GM21360 (cell line): ENCODE measurements around the gene SLC16A10.
"Not testable (repeated sequence)": the region's sequence is repeated elsewhere in the genome, so short reads cannot be mapped to it uniquely, and the experiment has no call there.

Experiments used
- ATAC-seq: cut with Tn5 transposase; IDR thresholded peaks from one replicate; pipeline ENCODE4 v1.9.1; 2021; ENCODE audit warnings: mild to moderate bottlenecking, moderate library complexity; ENCODE audit not compliant: unreplicated experiment

Gene SLC16A10

GRCh38 chr6:111086685-111087084 is 618 bp upstream of the SLC16A10 start:
- no peak for ATAC-seq

DNA sequence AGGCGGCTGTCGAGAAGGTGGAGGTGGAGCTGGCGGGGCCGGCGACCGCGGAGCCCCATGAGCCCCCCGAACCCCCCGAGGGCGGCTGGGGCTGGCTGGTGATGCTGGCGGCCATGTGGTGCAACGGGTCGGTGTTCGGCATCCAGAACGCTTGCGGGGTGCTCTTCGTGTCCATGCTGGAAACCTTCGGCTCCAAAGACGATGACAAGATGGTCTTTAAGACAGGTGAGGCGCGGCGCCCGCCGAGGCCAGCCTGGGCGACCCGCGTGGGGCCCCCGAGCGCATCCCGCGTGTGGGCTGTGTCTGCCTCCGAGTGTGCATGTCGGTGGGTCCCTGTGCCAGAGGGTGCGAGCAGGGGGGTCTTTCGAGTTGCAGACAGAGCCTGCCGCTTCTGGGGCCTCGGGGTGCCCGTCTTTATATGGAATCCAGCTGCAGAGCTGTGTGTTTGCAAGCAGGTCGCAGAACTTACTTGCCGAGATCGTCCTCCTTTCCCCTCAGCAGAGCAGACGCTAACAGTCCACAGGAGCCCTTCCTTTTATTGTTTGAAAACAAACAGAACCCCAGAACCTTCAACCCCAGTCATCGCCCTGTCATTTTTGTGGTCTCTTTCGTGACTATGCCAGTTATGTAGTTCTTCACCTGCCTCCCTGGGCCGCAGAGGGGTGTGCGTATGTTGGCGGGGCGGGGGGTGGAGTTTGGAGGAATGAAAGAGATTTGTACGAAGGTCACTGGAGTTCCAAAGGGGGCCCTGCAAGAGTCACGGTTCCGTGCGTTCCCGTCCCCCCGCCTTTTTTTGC is 766 bp downstream of the SLC16A10 start:
- peak; percentile 22 for ATAC-seq

DNA sequence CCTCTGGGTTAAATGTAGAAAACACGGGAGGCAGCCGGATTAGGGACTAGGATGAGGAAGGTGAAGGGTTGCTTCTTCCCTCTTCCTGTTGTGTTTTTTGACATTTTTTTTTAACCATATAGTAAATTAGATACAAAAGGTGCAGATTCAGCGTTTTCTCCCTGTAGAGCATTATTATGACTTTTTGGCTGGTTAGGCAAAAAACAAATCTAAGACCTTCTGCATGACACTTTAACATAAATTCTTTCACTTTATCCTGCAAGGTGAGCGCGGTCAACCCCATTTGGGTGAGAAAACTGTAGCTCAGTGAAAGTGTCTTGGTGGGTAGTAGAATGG is 1.3 kb downstream of the SLC16A10 start:
- no peak for ATAC-seq

- ATAC-seq: no peak
These were observed 3.5 kb downstream of the SLC16A10 start for GRCh38 chr6:111090766-111091165.

- ATAC-seq: no peak
These were observed 4.7 kb downstream of the SLC16A10 start for GRCh38 chr6:111091987-111092386.

DNA sequence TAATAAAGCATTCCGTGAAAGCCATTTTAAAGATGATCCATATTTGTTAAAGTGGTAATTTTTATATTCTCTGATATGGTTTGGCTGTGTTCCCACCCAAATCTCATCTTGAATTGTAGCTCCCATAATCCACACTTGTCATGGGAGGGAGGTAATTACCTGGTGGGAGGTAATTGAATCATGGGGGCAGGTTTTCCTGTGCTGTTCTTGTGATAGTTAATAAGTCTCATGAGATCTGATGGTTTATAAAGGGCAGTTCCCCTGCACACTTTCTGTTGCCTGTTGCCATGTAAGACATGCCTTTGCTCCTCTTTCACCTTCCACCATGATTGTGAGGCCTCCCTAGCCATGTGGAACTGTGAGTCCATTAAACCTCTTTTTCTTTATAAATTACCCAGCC is 8.2 kb downstream of the SLC16A10 start:
- not testable (repeated sequence) for ATAC-seq

DNA sequence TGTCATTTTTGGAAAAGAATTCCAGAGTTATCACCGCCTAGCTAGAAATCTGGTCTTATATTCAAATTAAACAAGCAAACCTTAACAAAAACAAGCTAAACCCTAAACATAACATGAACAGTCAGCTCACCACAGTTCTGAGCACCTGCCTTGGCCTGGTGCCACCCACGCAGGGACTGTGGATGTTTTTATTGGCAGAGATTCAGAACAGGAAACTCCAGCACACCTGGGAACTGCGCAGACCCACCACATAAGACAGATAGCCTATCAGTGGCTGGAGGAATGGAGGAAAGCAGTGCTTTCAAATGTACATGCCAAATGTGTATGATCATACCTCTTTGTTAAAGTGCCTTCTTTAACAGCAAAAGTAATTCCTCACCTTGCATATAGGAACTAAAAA is 8.9 kb downstream of the SLC16A10 start:
- ATAC-seq: no peak

GRCh38 chr6:111098597-111098996 is 11.3 kb downstream of the SLC16A10 start:
- no peak for ATAC-seq

GRCh38 chr6:111101987-111102386 is 14.7 kb downstream of the SLC16A10 start:
- ATAC-seq: no peak

- no peak for ATAC-seq
These were observed 18.3 kb downstream of the SLC16A10 start for GRCh38 chr6:111105578-111105977.

- ATAC-seq: no peak
These were observed 20.3 kb downstream of the SLC16A10 start for GRCh38 chr6:111107589-111107988.

- no peak for ATAC-seq
These were observed 22.7 kb downstream of the SLC16A10 start for GRCh38 chr6:111110036-111110435.

DNA sequence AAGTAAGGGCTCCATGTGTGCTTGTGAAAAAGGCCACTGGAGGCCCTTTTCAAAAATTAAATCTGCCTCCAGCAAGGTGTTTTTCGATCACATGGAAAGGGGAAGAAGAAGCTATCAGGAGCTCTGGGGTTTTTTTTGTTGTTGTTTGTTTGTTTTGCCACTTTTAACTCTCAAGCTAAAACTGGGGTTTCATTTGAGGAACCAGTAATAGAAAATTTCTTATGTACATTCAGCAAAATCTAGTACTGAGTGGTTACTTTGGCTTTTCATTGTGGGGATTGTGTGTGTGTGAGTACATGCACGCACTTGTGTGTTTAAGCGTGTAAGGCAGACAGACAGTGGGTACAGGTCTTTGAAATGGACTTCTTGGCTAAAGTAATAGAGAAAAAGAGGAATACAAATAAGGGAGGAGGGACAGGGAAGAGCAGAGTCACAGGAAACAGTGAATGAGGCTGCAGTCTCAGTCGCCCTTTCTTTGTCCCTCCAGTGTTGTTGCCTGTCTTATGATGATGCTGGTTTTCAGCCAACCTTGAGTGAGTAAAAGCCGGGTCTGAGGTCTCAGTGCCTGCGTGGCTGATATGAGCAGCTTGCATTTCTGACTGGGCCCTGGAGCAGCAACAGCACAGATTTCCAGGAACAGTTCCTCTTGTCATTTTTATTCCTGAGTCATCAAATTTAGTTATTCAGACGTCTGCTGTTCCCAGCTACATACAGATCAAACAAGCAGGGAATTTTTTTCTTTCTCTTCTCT is 26.2 kb downstream of the SLC16A10 start:
- ATAC-seq: no peak

- ATAC-seq: no peak
These were observed 26.8 kb downstream of the SLC16A10 start for GRCh38 chr6:111114087-111114443.

- no peak for ATAC-seq
These were observed 27.2 kb downstream of the SLC16A10 start for GRCh38 chr6:111114482-111114881.

- no peak for ATAC-seq
These were observed 31.5 kb downstream of the SLC16A10 start for GRCh38 chr6:111118826-111119225.

- no peak for ATAC-seq
These were observed 32.4 kb downstream of the SLC16A10 start for GRCh38 chr6:111119571-111120329.

GRCh38 chr6:111121789-111122350 is 34.6 kb downstream of the SLC16A10 start:
- no peak for ATAC-seq

GRCh38 chr6:111122458-111123286 is 35.4 kb downstream of the SLC16A10 start:
- no peak for ATAC-seq

DNA sequence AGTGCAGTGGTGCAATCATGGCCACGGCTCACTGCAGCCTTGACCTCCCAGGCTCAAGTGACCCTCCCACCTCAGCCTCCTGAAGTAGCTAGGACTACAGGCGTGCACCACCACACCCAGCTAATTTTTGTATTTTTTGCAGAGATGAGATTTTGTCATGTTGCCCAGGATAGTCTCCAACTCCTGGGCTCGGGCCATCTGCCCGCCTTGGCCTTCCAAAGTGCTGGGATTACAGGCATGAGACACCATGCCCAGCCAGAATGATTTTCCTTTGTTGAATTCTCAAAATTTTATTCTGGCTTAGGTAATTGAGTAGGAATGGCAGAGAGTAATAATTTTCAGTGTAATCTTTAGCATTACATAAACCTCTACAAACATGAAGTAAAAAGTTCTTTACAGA is 37.1 kb downstream of the SLC16A10 start:
- ATAC-seq: no peak

DNA sequence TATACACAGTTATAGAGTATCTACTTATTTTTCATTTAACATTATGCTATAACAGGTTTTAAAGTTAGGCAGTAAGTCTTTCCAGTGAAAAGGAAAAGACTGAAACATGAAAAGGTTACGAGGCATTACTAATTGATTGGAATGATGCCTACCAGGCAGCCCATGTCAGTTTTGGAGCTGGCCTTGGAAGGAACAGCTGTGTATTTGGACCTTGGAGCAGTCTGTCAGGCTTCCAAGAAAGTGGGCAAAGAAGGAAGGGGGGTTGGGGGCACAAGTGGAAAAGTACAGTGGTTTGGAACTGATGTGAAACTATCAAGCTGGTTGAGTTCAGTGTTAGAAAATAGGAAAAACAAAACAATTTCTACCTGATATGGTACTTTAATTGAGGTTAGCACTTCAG is 41.7 kb downstream of the SLC16A10 start:
- ATAC-seq: no peak
